Adrenal gland (tissue), 5 donors: ENCODE data around the gene MLLT1.

ENCODE experiments used
- CTCF ChIP-seq, 6 experiments: fragments of 450-650 bp in 4 of 6; fragments of 200-600 bp in 2 of 6; sonication (generic) in 1 of 6; IDR thresholded peaks; 1 replicate in 5 of 6; 2 replicates in 1 of 6; pipeline versions ENCODE4 v1.5.1 to v1.8.0; 2016 to 2021; ENCODE audit warnings: antibody characterized with exemption in 6 of 6, mild to moderate bottlenecking in 2 of 6, moderate library complexity in 1 of 6
- POLR2A ChIP-seq, 2 donors: fragments of 450-650 bp; IDR thresholded peaks; one replicate each; pipeline ENCODE4 v1.6.1; 2017; ENCODE audit warnings: antibody characterized with exemption in 2 of 2, mild to moderate bottlenecking in 2 of 2, moderate library complexity in 1 of 2
- donor health status: DM: no; HTN: no; CAD: no.

DNA sequence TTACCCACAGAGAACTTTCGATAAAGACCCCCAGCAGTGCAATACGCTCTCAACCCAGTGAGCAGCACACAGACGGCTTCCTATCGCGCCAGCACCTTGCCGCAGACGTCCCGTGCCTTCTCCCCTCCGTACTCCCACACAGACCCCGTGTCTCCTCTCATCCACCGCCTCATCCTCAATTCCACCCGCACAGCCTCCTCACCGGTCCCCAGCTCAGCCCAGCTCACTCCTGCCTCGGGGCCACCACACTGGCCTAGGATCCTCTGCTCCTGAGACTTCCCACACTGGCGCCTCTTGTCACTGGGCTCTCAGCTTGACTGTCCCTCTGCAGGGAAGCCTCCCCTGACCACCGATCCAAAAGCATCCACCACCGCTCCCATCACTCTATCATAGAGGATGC, 9.0 kb downstream of the MLLT1 start:
- TF ChIP-seq CTCF (IDR thresholded peaks at IDR 0.05) (no peak), POLR2A (IDR thresholded peaks at IDR 0.05) (no peak)
